Liver (tissue), 3 donors: ENCODE results near the gene HSBP1.

Experiments
- ATF3 ChIP-seq: IDR thresholded peaks from 2 replicates; pipeline ENCODE4 v1.6.1; 2016; ENCODE audit warnings: antibody characterized with exemption
- CTCF ChIP-seq: fragments of 150-350 bp; IDR thresholded peaks from 2 replicates; pipeline ENCODE4 v1.5.1; 2017; ENCODE audit warnings: improper control_type of control experiment, low read depth, low read length; ENCODE audit not compliant: missing input control
- EGR1 ChIP-seq, 2 donors: IDR thresholded peaks; 2 replicates each; pipeline ENCODE4 v1.6.1; 2016 to 2018; ENCODE audit warnings: antibody characterized with exemption in 2 of 2, low read depth in 2 of 2
- GABPA ChIP-seq, 2 donors: IDR thresholded peaks in 1 of 2; conservative IDR thresholded peaks in 1 of 2; 2 replicates each; pipeline ENCODE4 v1.6.1; 2016; ENCODE audit warnings: antibody characterized with exemption in 2 of 2, mild to moderate bottlenecking in 1 of 2, moderate library complexity in 1 of 2
- HNF4G ChIP-seq: IDR thresholded peaks from 2 replicates; pipeline ENCODE4 v1.6.1; 2016; ENCODE audit warnings: antibody characterized with exemption
- JUND ChIP-seq, 2 donors: IDR thresholded peaks; 2 replicates each; pipeline ENCODE4 v1.6.1; 2016; ENCODE audit warnings: antibody characterized with exemption in 2 of 2
- MAX ChIP-seq: IDR thresholded peaks from 2 replicates; pipeline ENCODE4 v1.6.1; 2016; ENCODE audit warnings: antibody characterized with exemption
- RAD21 ChIP-seq, 2 donors: IDR thresholded peaks; 2 replicates each; pipeline ENCODE4 v1.6.1; 2016; ENCODE audit warnings: antibody characterized with exemption in 2 of 2, mild to moderate bottlenecking in 2 of 2
- REST ChIP-seq: IDR thresholded peaks from 2 replicates; pipeline ENCODE4 v1.6.1; 2016; ENCODE audit warnings: antibody characterized with exemption, mild to moderate bottlenecking
- RXRA ChIP-seq, 2 donors: IDR thresholded peaks; 2 replicates each; pipeline ENCODE4 v1.6.1; 2017 to 2018; ENCODE audit warnings: antibody characterized with exemption in 2 of 2, mild to moderate bottlenecking in 1 of 2
- SP1 ChIP-seq: IDR thresholded peaks from 2 replicates; pipeline ENCODE4 v1.6.1; 2018; ENCODE audit warnings: antibody characterized with exemption, mild to moderate bottlenecking
- TAF1 ChIP-seq: conservative IDR thresholded peaks from 2 replicates; pipeline ENCODE4 v1.6.1; 2016; ENCODE audit warnings: antibody characterized with exemption, mild to moderate bottlenecking
- YY1 ChIP-seq: IDR thresholded peaks from 2 replicates; pipeline ENCODE4 v1.6.1; 2016; ENCODE audit warnings: antibody characterized with exemption, mild to moderate bottlenecking
- donor health status: healthy.
- donor health status: healthy.

GRCh38 chr16:83854420-83854819 lies 46.6 kb downstream of the HSBP1 start:
- no peak for TF ChIP-seq CTCF
- TF ChIP-seq RAD21 (IDR thresholded peaks at IDR 0.05), result no peak
- no peak for TF ChIP-seq SP1
- no peak for TF ChIP-seq JUND (IDR thresholded peaks at IDR 0.05)
- TF ChIP-seq REST, result no peak
- no peak for TF ChIP-seq MAX
- TF ChIP-seq ATF3, result no peak
- TF ChIP-seq YY1, result no peak
- TF ChIP-seq EGR1 (IDR thresholded peaks at IDR 0.05; ENCODE audit: low read depth in 2 of 2), result no peak
- TF ChIP-seq HNF4G, result no peak
- no peak for TF ChIP-seq RXRA (IDR thresholded peaks at IDR 0.05)
- TF ChIP-seq GABPA (IDR thresholded peaks at IDR 0.05 in 1 of 2, conservative IDR thresholded peaks at IDR 0.05 in 1 of 2), result no peak
- TF ChIP-seq TAF1, result no peak
